H1 (cell line): ENCODE measurements around the gene NRXN3. TPM values are rescaled to one million over a fixed set of nuclear protein-coding genes. Genes with fewer than 3 reads are reported as not detected.

ENCODE experiments used
- BCL11A ChIP-seq, 2 experiments: IDR thresholded peaks; one replicate each; pipeline ENCODE4 v1.6.1; 2011; ENCODE audit warnings: low read depth in 2 of 2, low read length in 2 of 2, mild to moderate bottlenecking in 2 of 2
- CEBPB ChIP-seq: IDR thresholded peaks from 2 replicates; pipeline ENCODE4 v1.6.1; 2012; ENCODE audit warnings: low read depth, low read length
- HDAC2 ChIP-seq, 2 experiments: fragments of 300-600 bp in 1 of 2; sonication (generic) in 1 of 2; IDR thresholded peaks; 2 replicates each; pipeline ENCODE4 v1.6.1; 2011 to 2012; ENCODE audit warnings: low read depth in 2 of 2, low read length in 2 of 2, mild to moderate bottlenecking in 2 of 2, moderate library complexity in 2 of 2, borderline replicate concordance in 1 of 2, inconsistent platforms in 1 of 2
- KDM1A ChIP-seq: fragments of 200-600, 300-600 bp; sonication (generic); IDR thresholded peaks from 2 replicates; pipeline ENCODE4 v1.7.1; 2016; ENCODE audit warnings: mild to moderate bottlenecking, low read length, borderline replicate concordance
- RFX5 ChIP-seq: IDR thresholded peaks from 2 replicates; pipeline ENCODE4 v1.6.1; 2011; ENCODE audit warnings: low read depth, low read length, improper control_type of control experiment, borderline replicate concordance
- TBP ChIP-seq: IDR thresholded peaks from 2 replicates; pipeline ENCODE4 v1.6.1; 2011; ENCODE audit warnings: low read depth, low read length, improper control_type of control experiment
- polyA plus RNA-seq, 7 experiments: library from polyadenylated mRNA; depleted of rRNA in 3 of 7; stranded (reverse) in 5 of 7; unstranded in 2 of 7; fragments of >200 nt in 5 of 7; fragments of 200-250 nt in 2 of 7; gene quantifications; 1 replicate in 5 of 7; 2 replicates in 1 of 7; 4 replicates in 1 of 7; pipeline versions ENCODE4 v1.2.1 to v1.2.3, GENCODE V29; 2011 to 2013; ENCODE audit warnings: missing spikeins in 2 of 7, mixed read lengths in 2 of 7
- total RNA-seq: library from RNA; stranded (reverse); fragmentation: NEBNext Ultra II Directional; extraction: Animal tissue kit (Norgen Biotek cat#: 25700); gene quantifications from 2 replicates; pipeline ENCODE4 v1.2.1, GENCODE V29; 2021
- TF ChIP-seq, protein P1 (sequence below): IDR thresholded peaks from 2 replicates; pipeline ENCODE4 v1.6.1; 2011; ENCODE audit warnings: low read depth, mild to moderate bottlenecking, low read length; ENCODE audit not compliant: insufficient read depth
- TF ChIP-seq, protein P2 (sequence below): IDR thresholded peaks from 2 replicates; pipeline ENCODE4 v1.6.1; 2012; ENCODE audit warnings: low read length, inconsistent platforms

The NRXN3 gene
- total and polyA plus RNA-seq, 2 of the 8 experiments (the other 6 are each of a cell fraction or from before 2014, with no cell fraction given), result 2.6 to 4.1 TPM

DNA sequence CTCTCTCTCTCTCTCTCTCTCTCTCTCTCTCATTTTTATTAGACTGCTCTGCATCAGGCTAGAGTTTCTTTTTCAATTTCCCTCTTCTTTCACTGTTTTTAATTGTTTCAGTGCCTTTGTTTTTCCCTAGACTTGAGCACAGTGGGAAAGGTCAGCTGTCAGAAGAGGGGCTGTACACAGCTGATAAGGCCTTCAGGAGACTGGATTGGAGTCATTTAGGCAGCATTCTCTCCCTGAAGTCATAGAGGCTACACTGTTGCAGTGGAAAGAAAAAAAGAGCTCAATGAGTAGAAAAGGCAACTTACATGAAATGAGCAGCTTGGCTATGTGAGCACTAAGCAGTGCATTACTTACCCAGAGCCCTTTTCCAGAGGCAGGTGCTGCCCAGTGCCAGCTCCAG, 456.9 kb downstream of the NRXN3 start (continued):
- TF ChIP-seq, protein P1, sequence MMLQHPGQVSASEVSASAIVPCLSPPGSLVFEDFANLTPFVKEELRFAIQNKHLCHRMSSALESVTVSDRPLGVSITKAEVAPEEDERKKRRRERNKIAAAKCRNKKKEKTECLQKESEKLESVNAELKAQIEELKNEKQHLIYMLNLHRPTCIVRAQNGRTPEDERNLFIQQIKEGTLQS, result no peak
- no peak for TF ChIP-seq CEBPB
- no peak for TF ChIP-seq KDM1A
- TF ChIP-seq HDAC2 (IDR thresholded peaks at IDR 0.05; ENCODE audit: borderline replicate concordance in 1 of 2, low read depth in 2 of 2, low read length in 2 of 2), result no peak
- no peak for TF ChIP-seq TBP
- TF ChIP-seq RFX5, result no peak
- no peak for TF ChIP-seq BCL11A (IDR thresholded peaks at IDR 0.05; ENCODE audit: low read depth in 2 of 2, low read length in 2 of 2)
- TF ChIP-seq, protein P2, sequence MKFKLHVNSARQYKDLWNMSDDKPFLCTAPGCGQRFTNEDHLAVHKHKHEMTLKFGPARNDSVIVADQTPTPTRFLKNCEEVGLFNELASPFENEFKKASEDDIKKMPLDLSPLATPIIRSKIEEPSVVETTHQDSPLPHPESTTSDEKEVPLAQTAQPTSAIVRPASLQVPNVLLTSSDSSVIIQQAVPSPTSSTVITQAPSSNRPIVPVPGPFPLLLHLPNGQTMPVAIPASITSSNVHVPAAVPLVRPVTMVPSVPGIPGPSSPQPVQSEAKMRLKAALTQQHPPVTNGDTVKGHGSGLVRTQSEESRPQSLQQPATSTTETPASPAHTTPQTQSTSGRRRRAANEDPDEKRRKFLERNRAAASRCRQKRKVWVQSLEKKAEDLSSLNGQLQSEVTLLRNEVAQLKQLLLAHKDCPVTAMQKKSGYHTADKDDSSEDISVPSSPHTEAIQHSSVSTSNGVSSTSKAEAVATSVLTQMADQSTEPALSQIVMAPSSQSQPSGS, result no peak
- TF ChIP-seq, all 59 proteins: peak for 0
